ENCODE data around the gene PROZ. TPM values are rescaled to one million over a fixed set of nuclear protein-coding genes. Genes with fewer than 3 reads are reported as not detected.

Gene PROZ
- total and polyA plus RNA-seq, 9 of the 15 experiments (the other 6 are each of a cell fraction or from before 2014, with no cell fraction given): not detected

DNA sequence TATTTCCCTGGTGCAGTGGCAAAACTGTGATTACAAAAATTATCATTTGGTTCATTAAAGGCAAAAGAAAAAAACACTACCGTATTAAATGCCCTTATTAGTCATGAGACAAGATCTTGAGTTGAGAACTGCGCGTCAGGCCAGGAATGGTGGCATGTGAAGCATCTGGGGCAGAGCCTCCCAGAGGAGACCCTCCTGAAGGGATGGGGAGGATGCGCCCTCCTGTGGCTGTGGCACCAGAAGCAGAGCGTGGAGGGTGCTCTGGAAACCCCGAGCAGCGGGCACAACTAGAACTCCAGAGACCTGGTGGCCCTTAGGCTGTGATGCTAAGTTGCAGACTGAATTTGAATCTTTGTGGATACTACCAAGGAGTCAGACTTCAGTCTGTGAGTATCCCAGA lies 62.4 kb downstream of the PROZ start:
- intact Hi-C loops (cut with micrococcal nuclease): loop anchor here (1.0 kb wide), 1 partner anchor 13 kb away; the partner anchor contains the start of gene PCID2
- H3K9me3 ChIP-seq (replicated peaks; ENCODE audit: control insufficient read depth, insufficient read depth, low read depth, low read length): no peaks in the 10 kb centered on the region
- H3K4me2 ChIP-seq (ENCODE audit: insufficient read depth, low read length): peak overlapping the region; percentile 76; the same call in 1 of the 2 replicates
- peaks cover 35 to 43% of the 10 kb centered on the region in 2 experiments for H3K4me1 ChIP-seq (replicated peaks in 1 of 2; ENCODE audit: control insufficient read depth in 2 of 2, insufficient read depth in 2 of 2, low read length in 2 of 2)
- H3K27me3 ChIP-seq (ENCODE audit: control insufficient read depth in 2 of 2, insufficient read depth in 2 of 2, low read length in 2 of 2): no peaks in the 10 kb centered on the region
- CTCF ChIA-PET (ENCODE audit: low intra/inter-chr PET ratio): no interaction called here
- ATAC-seq (no peak), DNase-seq (ENCODE audit: extremely low read depth in 1 of 4, low spot score in 3 of 4) (no peak), FAIRE-seq (no peak)
- no peak overlapping the region for H2AFZ ChIP-seq (ENCODE audit: low read depth, low read length)
- in situ Hi-C loops (cut with MboI): no loop called here
- H3K36me3 ChIP-seq (ENCODE audit: control insufficient read depth, insufficient read depth, low read length): peaks cover 72% of the 10 kb centered on the region
- H3K27ac ChIP-seq (ENCODE audit: extremely low read depth, low read depth, low read length): 0 out of 3 replicates have a peak overlapping the region, but pooled peaks have one; percentile 85
- no TSS peak for BruUV-seq (replicated peaks)
- 0 out of 4 replicates have a peak overlapping the region, but pooled peaks of 1 of the 2 experiments have one; percentile 39 for H3K9ac ChIP-seq (ENCODE audit: insufficient read depth in 1 of 2, low read depth in 2 of 2, low read length in 2 of 2)
- peaks cover 7% of the 10 kb centered on the region for H3K9me1 ChIP-seq (ENCODE audit: control insufficient read depth, insufficient read depth, low read length)
- peaks cover 14% of the 10 kb centered on the region for H4K20me1 ChIP-seq (replicated peaks; ENCODE audit: control insufficient read depth, insufficient read depth, low read length)
- no peak overlapping the region for H3K4me3 ChIP-seq
- 81% methylated on average over 6 of the region's 7 CpGs for WGBS (ENCODE audit: insufficient coverage, low coverage, missing lambda C conversion rate)
- POLR2A ChIA-PET: interaction anchor here (1.0 kb wide), 1 partner anchor 51 kb away, joined by 3 read pairs; no protein-coding TSS in a partner anchor
- TF ChIP-seq, protein P1, sequence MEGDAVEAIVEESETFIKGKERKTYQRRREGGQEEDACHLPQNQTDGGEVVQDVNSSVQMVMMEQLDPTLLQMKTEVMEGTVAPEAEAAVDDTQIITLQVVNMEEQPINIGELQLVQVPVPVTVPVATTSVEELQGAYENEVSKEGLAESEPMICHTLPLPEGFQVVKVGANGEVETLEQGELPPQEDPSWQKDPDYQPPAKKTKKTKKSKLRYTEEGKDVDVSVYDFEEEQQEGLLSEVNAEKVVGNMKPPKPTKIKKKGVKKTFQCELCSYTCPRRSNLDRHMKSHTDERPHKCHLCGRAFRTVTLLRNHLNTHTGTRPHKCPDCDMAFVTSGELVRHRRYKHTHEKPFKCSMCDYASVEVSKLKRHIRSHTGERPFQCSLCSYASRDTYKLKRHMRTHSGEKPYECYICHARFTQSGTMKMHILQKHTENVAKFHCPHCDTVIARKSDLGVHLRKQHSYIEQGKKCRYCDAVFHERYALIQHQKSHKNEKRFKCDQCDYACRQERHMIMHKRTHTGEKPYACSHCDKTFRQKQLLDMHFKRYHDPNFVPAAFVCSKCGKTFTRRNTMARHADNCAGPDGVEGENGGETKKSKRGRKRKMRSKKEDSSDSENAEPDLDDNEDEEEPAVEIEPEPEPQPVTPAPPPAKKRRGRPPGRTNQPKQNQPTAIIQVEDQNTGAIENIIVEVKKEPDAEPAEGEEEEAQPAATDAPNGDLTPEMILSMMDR (IDR thresholded peaks at IDR 0.05 in 2 of 3, conservative IDR thresholded peaks at IDR 0.05 in 1 of 3; ENCODE audit: insufficient read depth in 2 of 3, low read depth in 1 of 3, low read length in 3 of 3): peak in 2 of 3 experiments; percentile 14 to 16; a peak in 2 of 6 replicates
- TF ChIP-seq SAFB2 (IDR thresholded peaks at IDR 0.05; ENCODE audit: borderline replicate concordance, low read depth, low read length, severe bottlenecking) (no peak), BRD9 (IDR thresholded peaks at IDR 0.05; ENCODE audit: low read depth, partially characterized antibody) (no peak), FOXA3 (CRISPR knock-in tag; conservative IDR thresholded peaks at IDR 0.05 in 1 of 2, IDR thresholded peaks at IDR 0.05 in 1 of 2) (no peak)
- TF ChIP-seq, protein P2, sequence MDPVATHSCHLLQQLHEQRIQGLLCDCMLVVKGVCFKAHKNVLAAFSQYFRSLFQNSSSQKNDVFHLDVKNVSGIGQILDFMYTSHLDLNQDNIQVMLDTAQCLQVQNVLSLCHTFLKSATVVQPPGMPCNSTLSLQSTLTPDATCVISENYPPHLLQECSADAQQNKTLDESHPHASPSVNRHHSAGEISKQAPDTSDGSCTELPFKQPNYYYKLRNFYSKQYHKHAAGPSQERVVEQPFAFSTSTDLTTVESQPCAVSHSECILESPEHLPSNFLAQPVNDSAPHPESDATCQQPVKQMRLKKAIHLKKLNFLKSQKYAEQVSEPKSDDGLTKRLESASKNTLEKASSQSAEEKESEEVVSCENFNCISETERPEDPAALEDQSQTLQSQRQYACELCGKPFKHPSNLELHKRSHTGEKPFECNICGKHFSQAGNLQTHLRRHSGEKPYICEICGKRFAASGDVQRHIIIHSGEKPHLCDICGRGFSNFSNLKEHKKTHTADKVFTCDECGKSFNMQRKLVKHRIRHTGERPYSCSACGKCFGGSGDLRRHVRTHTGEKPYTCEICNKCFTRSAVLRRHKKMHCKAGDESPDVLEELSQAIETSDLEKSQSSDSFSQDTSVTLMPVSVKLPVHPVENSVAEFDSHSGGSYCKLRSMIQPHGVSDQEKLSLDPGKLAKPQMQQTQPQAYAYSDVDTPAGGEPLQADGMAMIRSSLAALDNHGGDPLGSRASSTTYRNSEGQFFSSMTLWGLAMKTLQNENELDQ (CRISPR knock-in tag; IDR thresholded peaks at IDR 0.05; ENCODE audit: borderline replicate concordance): no peak
- peaks cover 89% of the 10 kb centered on the region for H3K79me2 ChIP-seq (ENCODE audit: control insufficient read depth, insufficient read depth, low read length)

Small RNAs within 50 kb of the gene (small RNA-seq; reads per million reads assigned to genes)
- not detected for gene AL137002.1

Other genes with a start within 250 kb of the PROZ start
- 0.05 TPM in 1 of 2 replicates, not detected in the other for gene MCF2L, start 189.4 kb upstream of the PROZ start, total RNA-seq (2014; rRNA removed)
- gene MCF2L, start 189.4 kb upstream of the PROZ start, total RNA-seq (2014; rRNA removed; fragmentation: Illumina TruSeq; extraction: Trizol): not detected in 2 replicates
- gene MCF2L, start 189.4 kb upstream of the PROZ start, total RNA-seq (2015; rRNA removed; fragmentation: Illumina TruSeq; extraction: Trizol): 0.11 and 0.25 TPM in 2 replicates
- gene MCF2L, start 189.4 kb upstream of the PROZ start, total RNA-seq (2021): 0.18 and 0.56 TPM in 2 replicates
- gene MCF2L, start 189.4 kb upstream of the PROZ start, polyA plus RNA-seq (2011; rRNA removed): 0.18 TPM in 1 of 2 replicates, not detected in the other
- not detected in 2 replicates for gene MCF2L, start 189.4 kb upstream of the PROZ start, polyA plus RNA-seq (2014; fragmentation: Illumina TruSeq; extraction: Trizol)
- not detected for gene MCF2L, start 189.4 kb upstream of the PROZ start, polyA plus RNA-seq (2014; fragmentation: Nextera tagmentation; extraction: Ambion mirVana)
- gene MCF2L, start 189.4 kb upstream of the PROZ start, polyA plus RNA-seq (2014; rRNA removed): not detected in 2 replicates
- gene F7, start 52.9 kb upstream of the PROZ start, total RNA-seq (2014; rRNA removed): not detected in 2 replicates
- not detected in 2 replicates for gene F7, start 52.9 kb upstream of the PROZ start, total RNA-seq (2014; rRNA removed; fragmentation: Illumina TruSeq; extraction: Trizol)
- not detected in 2 replicates for gene F7, start 52.9 kb upstream of the PROZ start, total RNA-seq (2015; rRNA removed; fragmentation: Illumina TruSeq; extraction: Trizol)
- gene F7, start 52.9 kb upstream of the PROZ start, total RNA-seq (2021): not detected in 2 replicates
- gene F7, start 52.9 kb upstream of the PROZ start, polyA plus RNA-seq (2011; rRNA removed): not detected in 2 replicates
- gene F7, start 52.9 kb upstream of the PROZ start, polyA plus RNA-seq (2014; fragmentation: Illumina TruSeq; extraction: Trizol): not detected in 2 replicates
- not detected for gene F7, start 52.9 kb upstream of the PROZ start, polyA plus RNA-seq (2014; fragmentation: Nextera tagmentation; extraction: Ambion mirVana)
- 0.13 TPM in 1 of 2 replicates, not detected in the other for gene F7, start 52.9 kb upstream of the PROZ start, polyA plus RNA-seq (2014; rRNA removed)
- 0.09 TPM in 1 of 2 replicates, not detected in the other for gene F10, start 35.8 kb upstream of the PROZ start, total RNA-seq (2014; rRNA removed)
- gene F10, start 35.8 kb upstream of the PROZ start, total RNA-seq (2014; rRNA removed; fragmentation: Illumina TruSeq; extraction: Trizol): not detected in 2 replicates
- not detected in 2 replicates for gene F10, start 35.8 kb upstream of the PROZ start, total RNA-seq (2015; rRNA removed; fragmentation: Illumina TruSeq; extraction: Trizol)
- gene F10, start 35.8 kb upstream of the PROZ start, total RNA-seq (2021): 0.20 TPM in 1 of 2 replicates, not detected in the other
- not detected in 2 replicates for gene F10, start 35.8 kb upstream of the PROZ start, polyA plus RNA-seq (2011; rRNA removed)
- 0.07 TPM in 1 of 2 replicates, not detected in the other for gene F10, start 35.8 kb upstream of the PROZ start, polyA plus RNA-seq (2014; fragmentation: Illumina TruSeq; extraction: Trizol)
- under 1 TPM in 1 of 2 experiments, not detected in 1; 0.04 TPM for gene F10, start 35.8 kb upstream of the PROZ start, polyA plus RNA-seq (2014; fragmentation: Nextera tagmentation; extraction: Ambion mirVana)
- 0.07 TPM in 1 of 2 replicates, not detected in the other for gene F10, start 35.8 kb upstream of the PROZ start, polyA plus RNA-seq (2014; rRNA removed)
- gene PCID2, start 50.0 kb downstream of the PROZ start, total RNA-seq (2014; rRNA removed): 39.6 and 45.0 TPM in 2 replicates
- 59.6 and 60.7 TPM in 2 replicates for gene PCID2, start 50.0 kb downstream of the PROZ start, total RNA-seq (2014; rRNA removed; fragmentation: Illumina TruSeq; extraction: Trizol)
- gene PCID2, start 50.0 kb downstream of the PROZ start, total RNA-seq (2015; rRNA removed; fragmentation: Illumina TruSeq; extraction: Trizol): 44.0 and 46.0 TPM in 2 replicates
- gene PCID2, start 50.0 kb downstream of the PROZ start, total RNA-seq (2021): 44.0 and 47.8 TPM in 2 replicates
- 103 and 117 TPM in 2 replicates for gene PCID2, start 50.0 kb downstream of the PROZ start, polyA plus RNA-seq (2011; rRNA removed)
- 48.1 and 49.5 TPM in 2 replicates for gene PCID2, start 50.0 kb downstream of the PROZ start, polyA plus RNA-seq (2014; fragmentation: Illumina TruSeq; extraction: Trizol)
- 10 to 100 TPM; 67.8 to 87.4 TPM for gene PCID2, start 50.0 kb downstream of the PROZ start, polyA plus RNA-seq (2014; fragmentation: Nextera tagmentation; extraction: Ambion mirVana)
- gene PCID2, start 50.0 kb downstream of the PROZ start, polyA plus RNA-seq (2014; rRNA removed): 60.8 and 61.7 TPM in 2 replicates
- 92.0 and 102 TPM in 2 replicates for gene CUL4A, start 51.0 kb downstream of the PROZ start, total RNA-seq (2014; rRNA removed)
- 63.2 and 75.6 TPM in 2 replicates for gene CUL4A, start 51.0 kb downstream of the PROZ start, total RNA-seq (2014; rRNA removed; fragmentation: Illumina TruSeq; extraction: Trizol)
- gene CUL4A, start 51.0 kb downstream of the PROZ start, total RNA-seq (2015; rRNA removed; fragmentation: Illumina TruSeq; extraction: Trizol): 63.8 and 68.1 TPM in 2 replicates
- gene CUL4A, start 51.0 kb downstream of the PROZ start, total RNA-seq (2021): 75.8 and 79.7 TPM in 2 replicates
- 42.9 and 47.9 TPM in 2 replicates for gene CUL4A, start 51.0 kb downstream of the PROZ start, polyA plus RNA-seq (2011; rRNA removed)
- gene CUL4A, start 51.0 kb downstream of the PROZ start, polyA plus RNA-seq (2014; fragmentation: Illumina TruSeq; extraction: Trizol): 60.8 and 62.9 TPM in 2 replicates
- 10 to 100 TPM; 21.1 to 27.1 TPM for gene CUL4A, start 51.0 kb downstream of the PROZ start, polyA plus RNA-seq (2014; fragmentation: Nextera tagmentation; extraction: Ambion mirVana)
- 65.7 and 70.8 TPM in 2 replicates for gene CUL4A, start 51.0 kb downstream of the PROZ start, polyA plus RNA-seq (2014; rRNA removed)
- gene LAMP1, start 138.6 kb downstream of the PROZ start, total RNA-seq (2014; rRNA removed): 30.9 and 32.5 TPM in 2 replicates
- gene LAMP1, start 138.6 kb downstream of the PROZ start, total RNA-seq (2014; rRNA removed; fragmentation: Illumina TruSeq; extraction: Trizol): 19.5 and 22.1 TPM in 2 replicates
- gene LAMP1, start 138.6 kb downstream of the PROZ start, total RNA-seq (2015; rRNA removed; fragmentation: Illumina TruSeq; extraction: Trizol): 34.8 and 35.6 TPM in 2 replicates
- 63.7 and 70.1 TPM in 2 replicates for gene LAMP1, start 138.6 kb downstream of the PROZ start, total RNA-seq (2021)
- gene LAMP1, start 138.6 kb downstream of the PROZ start, polyA plus RNA-seq (2011; rRNA removed): 23.2 and 27.6 TPM in 2 replicates
- gene LAMP1, start 138.6 kb downstream of the PROZ start, polyA plus RNA-seq (2014; fragmentation: Illumina TruSeq; extraction: Trizol): 31.5 and 40.4 TPM in 2 replicates
- 1 to 10 TPM; 2.2 to 2.5 TPM for gene LAMP1, start 138.6 kb downstream of the PROZ start, polyA plus RNA-seq (2014; fragmentation: Nextera tagmentation; extraction: Ambion mirVana)
- 28.7 and 30.5 TPM in 2 replicates for gene LAMP1, start 138.6 kb downstream of the PROZ start, polyA plus RNA-seq (2014; rRNA removed)
- gene GRTP1, start 205.5 kb downstream of the PROZ start, total RNA-seq (2014; rRNA removed): 7.9 and 9.9 TPM in 2 replicates
- gene GRTP1, start 205.5 kb downstream of the PROZ start, total RNA-seq (2014; rRNA removed; fragmentation: Illumina TruSeq; extraction: Trizol): 6.6 and 7.8 TPM in 2 replicates
- gene GRTP1, start 205.5 kb downstream of the PROZ start, total RNA-seq (2015; rRNA removed; fragmentation: Illumina TruSeq; extraction: Trizol): 8.4 and 9.0 TPM in 2 replicates
- 14.7 and 15.0 TPM in 2 replicates for gene GRTP1, start 205.5 kb downstream of the PROZ start, total RNA-seq (2021)
- gene GRTP1, start 205.5 kb downstream of the PROZ start, polyA plus RNA-seq (2011; rRNA removed): 9.0 and 10.3 TPM in 2 replicates
- 9.8 and 10.9 TPM in 2 replicates for gene GRTP1, start 205.5 kb downstream of the PROZ start, polyA plus RNA-seq (2014; fragmentation: Illumina TruSeq; extraction: Trizol)
- 1 to 10 TPM in 1 of 2 experiments, under 1 TPM in 1; 0.28 to 1.6 TPM for gene GRTP1, start 205.5 kb downstream of the PROZ start, polyA plus RNA-seq (2014; fragmentation: Nextera tagmentation; extraction: Ambion mirVana)
- 12.9 and 17.7 TPM in 2 replicates for gene GRTP1, start 205.5 kb downstream of the PROZ start, polyA plus RNA-seq (2014; rRNA removed)

All from K562 (cell line).